Measurements from ENCODE around the gene ZNF718. TPM values are rescaled to one million over a fixed set of nuclear protein-coding genes. Genes with fewer than 3 reads are reported as not detected.

Gene ZNF718
- 63.4 and 68.2 TPM in 2 replicates for total RNA-seq (2013; cell fraction: nucleolus; rRNA removed)
- total RNA-seq (2014; rRNA removed) (5.4 and 7.7 TPM in 2 replicates), total RNA-seq (2014; rRNA removed; fragmentation: Illumina TruSeq; extraction: Trizol) (7.0 and 7.6 TPM in 2 replicates), total RNA-seq (2021) (5.2 and 5.3 TPM in 2 replicates), polyA plus RNA-seq (2011; rRNA removed) (3.6 and 4.6 TPM in 2 replicates), polyA plus RNA-seq (2014; fragmentation: Illumina TruSeq; extraction: Trizol) (3.4 and 5.0 TPM in 2 replicates), polyA plus RNA-seq (2014; fragmentation: Nextera tagmentation; extraction: Ambion mirVana) (1 to 10 TPM; 1.1 to 1.7 TPM), polyA plus RNA-seq (2014; rRNA removed) (2.9 and 3.4 TPM in 2 replicates), polyA plus RNA-seq (2016; fragmentation: Nextera tagmentation; extraction: Ambion mirVana) (1 to 10 TPM; 4.3 to 4.5 TPM), polyA minus RNA-seq (2011; rRNA and poly(A)+ RNA removed) (6.1 and 8.0 TPM in 2 replicates), Bru-seq, nascent RNA (percentile 85 among the genes with signal in this experiment), BruChase-seq, experiment 1, labeled RNA remaining after a 6-hour chase (percentile 85 among the genes with signal in this experiment), BruChase-seq, experiment 2, labeled RNA remaining after a 2-hour chase (percentile 90 among the genes with signal in this experiment)
- polyA plus RNA-seq (2011; ENCODE audit: low read depth), result 0.88 TPM
- polyA plus RNA-seq (2011; cell fraction: cytosol; rRNA removed), result 2.3 and 2.9 TPM in 2 replicates
- polyA plus RNA-seq (2011; cell fraction: nucleus; rRNA removed), result 4.9 and 6.5 TPM in 2 replicates
- polyA plus RNA-seq (2012), result 1.7 and 2.5 TPM in 2 replicates
- polyA minus RNA-seq (2011; cell fraction: cytosol; rRNA and poly(A)+ RNA removed), result 2.8 and 3.3 TPM in 2 replicates
- polyA minus RNA-seq (2011; cell fraction: nucleus; rRNA and poly(A)+ RNA removed), result 13.4 and 28.7 TPM in 2 replicates
- long read RNA-seq, experiment 1, partial matches to known transcripts, result 0 of 1 reads
- long read RNA-seq, experiment 1, other reads (novel, unspliced or antisense), result 1 of 1 reads
- long read RNA-seq, experiment 2, partial matches to known transcripts, result 0 of 11 reads
- long read RNA-seq, experiment 2, other reads (novel, unspliced or antisense), result 11 of 11 reads

GRCh38 chr4:124275-125081, at the start of gene ZNF718:
Gene ZNF718 (plus strand): TSS chr4:124501. CDS start chr4:124671, 170 bp downstream.
- H3K4me3 ChIP-seq, result peak within 1 kb of the TSS; percentile 87
- H2AFZ ChIP-seq (ENCODE audit: control insufficient read depth, low read depth, low read length), result peak within 1 kb of the TSS; percentile 95
- H3K79me2 ChIP-seq (ENCODE audit: control insufficient read depth, insufficient read depth, low read length), result peaks cover 25% of the 10 kb centered on the region
- H3K9ac ChIP-seq (ENCODE audit: control insufficient read depth, insufficient read depth, low read length), result peak within 1 kb of the TSS; percentile 80
- H3K36me3 ChIP-seq (ENCODE audit: control insufficient read depth in 2 of 2, insufficient read depth in 2 of 2, low read length in 1 of 2), result no peaks in the 10 kb centered on the region; a peak in 1 of 4 replicates
- peak; percentile 95 for DNase-seq (ENCODE audit: low read depth, low spot score)
- peak; percentile 66 for FAIRE-seq
- peaks cover 27% of the 10 kb centered on the region for H3K9me3 ChIP-seq (replicated peaks; ENCODE audit: control insufficient read depth, insufficient read depth, low read length)
- no peaks in the 10 kb centered on the region for H4K20me1 ChIP-seq (ENCODE audit: control insufficient read depth, insufficient read depth)
- CTCF ChIA-PET, result interaction anchor here (0.6 to 1.5 kb wide), 3 partner anchors 11 to 986 kb away, joined by 4 to 6 read pairs (median 5); no protein-coding TSS in a partner anchor
- RAD21 ChIA-PET (ENCODE audit: unreplicated experiment), result interaction anchor here (1.0 to 1.2 kb wide), 2 partner anchors 12 to 17 kb away, joined by 3 read pairs; no protein-coding TSS in a partner anchor
- peak within 1 kb of the TSS; percentile 96 for H3K27ac ChIP-seq (ENCODE audit: control insufficient read depth, insufficient read depth)
- POLR2A ChIA-PET, result interaction anchor here (0.6 to 2.2 kb wide), 3 partner anchors 12 to 15 kb away, joined by 3 to 7 read pairs (median 5); no protein-coding TSS in a partner anchor
- ATAC-seq, result peak; percentile 98
- intact Hi-C loops (cut with micrococcal nuclease; ENCODE audit: unreplicated experiment) (no loop called here), in situ Hi-C loops (cut with MboI) (no loop called here)
- WGBS (ENCODE audit: insufficient coverage, insufficient replicate concordance, low lambda C conversion rate, missing lambda C conversion rate), result under 1% methylated on average over 43 of the region's 44 CpGs
- H3K4me1 ChIP-seq (ENCODE audit: control insufficient read depth, insufficient read depth, low read length), result peaks cover 5% of the 10 kb centered on the region; the same call in 1 of the 2 replicates
- SMC1A ChIA-PET (ENCODE audit: uncharacterized antibody, unreplicated experiment), result interaction anchor here (0.9 to 1.5 kb wide), 3 partner anchors 12 to 118 kb away, joined by 3 to 4 read pairs (median 3); no protein-coding TSS in a partner anchor
- peak within 1 kb of the TSS; percentile 64 for H3K4me2 ChIP-seq (ENCODE audit: control insufficient read depth, insufficient read depth)
- H3K27me3 ChIP-seq (replicated peaks in 1 of 2; ENCODE audit: control insufficient read depth in 2 of 2, insufficient read depth in 2 of 2, low read length in 1 of 2), result no peaks in the 10 kb centered on the region
- BruUV-seq (replicated peaks), result no TSS peak
- TF ChIP-seq GABPA (IDR thresholded peaks at IDR 0.05; ENCODE audit: low read depth), result peak; percentile 69
- TF ChIP-seq, protein P1, sequence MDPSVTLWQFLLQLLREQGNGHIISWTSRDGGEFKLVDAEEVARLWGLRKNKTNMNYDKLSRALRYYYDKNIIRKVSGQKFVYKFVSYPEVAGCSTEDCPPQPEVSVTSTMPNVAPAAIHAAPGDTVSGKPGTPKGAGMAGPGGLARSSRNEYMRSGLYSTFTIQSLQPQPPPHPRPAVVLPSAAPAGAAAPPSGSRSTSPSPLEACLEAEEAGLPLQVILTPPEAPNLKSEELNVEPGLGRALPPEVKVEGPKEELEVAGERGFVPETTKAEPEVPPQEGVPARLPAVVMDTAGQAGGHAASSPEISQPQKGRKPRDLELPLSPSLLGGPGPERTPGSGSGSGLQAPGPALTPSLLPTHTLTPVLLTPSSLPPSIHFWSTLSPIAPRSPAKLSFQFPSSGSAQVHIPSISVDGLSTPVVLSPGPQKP (IDR thresholded peaks at IDR 0.05; ENCODE audit: low read depth, low read length), result no peak
- no peak for TF ChIP-seq TCF12 (IDR thresholded peaks at IDR 0.05; ENCODE audit: low read depth, low read length)
- TF ChIP-seq MYC (IDR thresholded peaks at IDR 0.05; ENCODE audit: insufficient read depth, insufficient read length, insufficient replicate concordance, low read length, severe bottlenecking), result peak; percentile 62
- no peak for TF ChIP-seq SUPT20H (IDR thresholded peaks at IDR 0.05; ENCODE audit: borderline replicate concordance, control insufficient read depth, low read depth, low read length)
- peak; percentile 97 for TF ChIP-seq SP1 (IDR thresholded peaks at IDR 0.05; ENCODE audit: low read depth, low read length)
- TF ChIP-seq YY1 (IDR thresholded peaks at IDR 0.05; ENCODE audit: low read depth, low read length), result peak; percentile 92
- TF ChIP-seq ESRRA (IDR thresholded peaks at IDR 0.05; ENCODE audit: low read length), result no peak
- no peak for TF ChIP-seq TCF7 (IDR thresholded peaks at IDR 0.05; ENCODE audit: borderline replicate concordance)
- no peak for TF ChIP-seq TBL1XR1 (IDR thresholded peaks at IDR 0.05; ENCODE audit: low read depth, low read length)
- no peak for TF ChIP-seq HCFC1 (IDR thresholded peaks at IDR 0.05; ENCODE audit: low read length)
- peak; percentile 68; the same call in 1 of the 2 replicates for TF ChIP-seq NBN (IDR thresholded peaks at IDR 0.05)
- no peak for TF ChIP-seq RFX5 (IDR thresholded peaks at IDR 0.05; ENCODE audit: low read depth, low read length)
- TF ChIP-seq MEF2B (IDR thresholded peaks at IDR 0.05; ENCODE audit: partially characterized antibody, poor library complexity, severe bottlenecking), result no peak
- TF ChIP-seq STAT1 (conservative IDR thresholded peaks at IDR 0.05), result 0 out of 2 replicates have a peak, but pooled peaks have one; percentile 19

Data from GM12878 (cell line).